ENCODE results near the gene SF3B2. TPM values are rescaled to one million over a fixed set of nuclear protein-coding genes. Genes with fewer than 3 reads are reported as not detected.

The SF3B2 gene
- total and polyA plus RNA-seq, 4 donors: 50.5 to 67.6 (median 57.2) TPM

GRCh38 chr11:66116576-66117361 is 64.6 kb downstream of the SF3B2 start:
- H3K27me3 ChIP-seq (ENCODE audit: control insufficient read depth in 4 of 4, insufficient read depth in 4 of 4, low read length in 3 of 4): no peaks in the 10 kb centered on the region
- no peak for DNase-seq (ENCODE audit: low spot score)
- no peak for TF ChIP-seq SP1 (IDR thresholded peaks at IDR 0.05)
- TF ChIP-seq TAF1 (conservative IDR thresholded peaks at IDR 0.05): no peak
- TF ChIP-seq YY1 (IDR thresholded peaks at IDR 0.05): no peak
- TF ChIP-seq, protein P1, sequence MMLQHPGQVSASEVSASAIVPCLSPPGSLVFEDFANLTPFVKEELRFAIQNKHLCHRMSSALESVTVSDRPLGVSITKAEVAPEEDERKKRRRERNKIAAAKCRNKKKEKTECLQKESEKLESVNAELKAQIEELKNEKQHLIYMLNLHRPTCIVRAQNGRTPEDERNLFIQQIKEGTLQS (IDR thresholded peaks at IDR 0.05): no peak
- TF ChIP-seq, protein P2, sequence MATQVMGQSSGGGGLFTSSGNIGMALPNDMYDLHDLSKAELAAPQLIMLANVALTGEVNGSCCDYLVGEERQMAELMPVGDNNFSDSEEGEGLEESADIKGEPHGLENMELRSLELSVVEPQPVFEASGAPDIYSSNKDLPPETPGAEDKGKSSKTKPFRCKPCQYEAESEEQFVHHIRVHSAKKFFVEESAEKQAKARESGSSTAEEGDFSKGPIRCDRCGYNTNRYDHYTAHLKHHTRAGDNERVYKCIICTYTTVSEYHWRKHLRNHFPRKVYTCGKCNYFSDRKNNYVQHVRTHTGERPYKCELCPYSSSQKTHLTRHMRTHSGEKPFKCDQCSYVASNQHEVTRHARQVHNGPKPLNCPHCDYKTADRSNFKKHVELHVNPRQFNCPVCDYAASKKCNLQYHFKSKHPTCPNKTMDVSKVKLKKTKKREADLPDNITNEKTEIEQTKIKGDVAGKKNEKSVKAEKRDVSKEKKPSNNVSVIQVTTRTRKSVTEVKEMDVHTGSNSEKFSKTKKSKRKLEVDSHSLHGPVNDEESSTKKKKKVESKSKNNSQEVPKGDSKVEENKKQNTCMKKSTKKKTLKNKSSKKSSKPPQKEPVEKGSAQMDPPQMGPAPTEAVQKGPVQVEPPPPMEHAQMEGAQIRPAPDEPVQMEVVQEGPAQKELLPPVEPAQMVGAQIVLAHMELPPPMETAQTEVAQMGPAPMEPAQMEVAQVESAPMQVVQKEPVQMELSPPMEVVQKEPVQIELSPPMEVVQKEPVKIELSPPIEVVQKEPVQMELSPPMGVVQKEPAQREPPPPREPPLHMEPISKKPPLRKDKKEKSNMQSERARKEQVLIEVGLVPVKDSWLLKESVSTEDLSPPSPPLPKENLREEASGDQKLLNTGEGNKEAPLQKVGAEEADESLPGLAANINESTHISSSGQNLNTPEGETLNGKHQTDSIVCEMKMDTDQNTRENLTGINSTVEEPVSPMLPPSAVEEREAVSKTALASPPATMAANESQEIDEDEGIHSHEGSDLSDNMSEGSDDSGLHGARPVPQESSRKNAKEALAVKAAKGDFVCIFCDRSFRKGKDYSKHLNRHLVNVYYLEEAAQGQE (IDR thresholded peaks at IDR 0.05): no peak
- TF ChIP-seq FOXA2 (IDR thresholded peaks at IDR 0.05): no peak
- no peak for TF ChIP-seq FOXA1 (IDR thresholded peaks at IDR 0.05)
- no peak for TF ChIP-seq RXRA (IDR thresholded peaks at IDR 0.05)
- TF ChIP-seq HNF4G (IDR thresholded peaks at IDR 0.05): no peak
- TF ChIP-seq, protein P3, sequence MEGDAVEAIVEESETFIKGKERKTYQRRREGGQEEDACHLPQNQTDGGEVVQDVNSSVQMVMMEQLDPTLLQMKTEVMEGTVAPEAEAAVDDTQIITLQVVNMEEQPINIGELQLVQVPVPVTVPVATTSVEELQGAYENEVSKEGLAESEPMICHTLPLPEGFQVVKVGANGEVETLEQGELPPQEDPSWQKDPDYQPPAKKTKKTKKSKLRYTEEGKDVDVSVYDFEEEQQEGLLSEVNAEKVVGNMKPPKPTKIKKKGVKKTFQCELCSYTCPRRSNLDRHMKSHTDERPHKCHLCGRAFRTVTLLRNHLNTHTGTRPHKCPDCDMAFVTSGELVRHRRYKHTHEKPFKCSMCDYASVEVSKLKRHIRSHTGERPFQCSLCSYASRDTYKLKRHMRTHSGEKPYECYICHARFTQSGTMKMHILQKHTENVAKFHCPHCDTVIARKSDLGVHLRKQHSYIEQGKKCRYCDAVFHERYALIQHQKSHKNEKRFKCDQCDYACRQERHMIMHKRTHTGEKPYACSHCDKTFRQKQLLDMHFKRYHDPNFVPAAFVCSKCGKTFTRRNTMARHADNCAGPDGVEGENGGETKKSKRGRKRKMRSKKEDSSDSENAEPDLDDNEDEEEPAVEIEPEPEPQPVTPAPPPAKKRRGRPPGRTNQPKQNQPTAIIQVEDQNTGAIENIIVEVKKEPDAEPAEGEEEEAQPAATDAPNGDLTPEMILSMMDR (IDR thresholded peaks at IDR 0.05; ENCODE audit: low read depth, low read length, missing input control): no peak
- TF ChIP-seq HNF4A (conservative IDR thresholded peaks at IDR 0.05): no peak
- no peak for TF ChIP-seq JUND (IDR thresholded peaks at IDR 0.05)
- no peak for TF ChIP-seq GABPA (IDR thresholded peaks at IDR 0.05 in 1 of 2, conservative IDR thresholded peaks at IDR 0.05 in 1 of 2)
- no peak for TF ChIP-seq EGR1 (IDR thresholded peaks at IDR 0.05; ENCODE audit: low read depth in 2 of 2)
- no peak for TF ChIP-seq RAD21 (IDR thresholded peaks at IDR 0.05)
- H3K9ac ChIP-seq (ENCODE audit: low read depth in 1 of 2, low read length in 2 of 2): no peak overlapping the region
- no peak overlapping the region for H3K27ac ChIP-seq (ENCODE audit: low read depth in 1 of 2, low read length in 2 of 2)
- no peaks in the 10 kb centered on the region for H3K9me3 ChIP-seq (ENCODE audit: control insufficient read depth in 4 of 4, low read length in 3 of 4)
- no peak overlapping the region for H3K4me3 ChIP-seq (ENCODE audit: low read depth in 1 of 3, low read length in 3 of 3)
- 74% methylated on average over 7 of the region's 7 CpGs for WGBS
- peaks cover 0 to 5% (median 2%) of the 10 kb centered on the region in 4 donors for H3K4me1 ChIP-seq (ENCODE audit: control insufficient read depth in 4 of 4, insufficient read depth in 4 of 4, low read length in 3 of 4)
- no peaks in the 10 kb centered on the region for H3K36me3 ChIP-seq (ENCODE audit: control insufficient read depth in 4 of 4, insufficient read depth in 3 of 4, low read depth in 1 of 4, low read length in 3 of 4)

DNA sequence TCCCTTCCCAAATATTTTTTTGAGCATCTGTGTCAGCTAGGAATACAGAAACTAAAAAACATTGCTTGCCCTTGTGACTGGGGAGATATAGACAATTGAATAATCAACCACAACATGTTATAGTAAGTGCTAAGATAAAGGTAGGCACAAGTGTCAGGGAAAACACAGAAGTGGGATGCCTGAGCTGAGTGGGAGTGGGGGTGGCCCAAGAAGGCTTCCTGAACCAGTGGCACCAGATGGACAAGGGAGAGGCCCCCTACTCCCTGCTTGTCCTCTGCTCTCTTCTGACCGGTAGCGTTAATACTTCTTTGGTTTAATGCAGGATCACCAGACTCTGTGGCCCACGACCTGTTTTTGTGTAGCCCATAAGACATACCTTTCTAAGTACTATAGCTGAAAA is 66.7 kb downstream of the SF3B2 start:
- no peak overlapping the region for H3K9ac ChIP-seq (ENCODE audit: low read depth in 1 of 2, low read length in 2 of 2)
- 86% methylated on average over 3 of the region's 3 CpGs for WGBS
- no peaks in the 10 kb centered on the region for H3K9me3 ChIP-seq (ENCODE audit: control insufficient read depth in 4 of 4, low read length in 3 of 4)
- peak overlapping the region in 1 of 2 donors; percentile 33 for H3K27ac ChIP-seq (ENCODE audit: low read depth in 1 of 2, low read length in 2 of 2)
- no peaks in the 10 kb centered on the region for H3K27me3 ChIP-seq (ENCODE audit: control insufficient read depth in 4 of 4, insufficient read depth in 4 of 4, low read length in 3 of 4)
- TF ChIP-seq, protein P4, sequence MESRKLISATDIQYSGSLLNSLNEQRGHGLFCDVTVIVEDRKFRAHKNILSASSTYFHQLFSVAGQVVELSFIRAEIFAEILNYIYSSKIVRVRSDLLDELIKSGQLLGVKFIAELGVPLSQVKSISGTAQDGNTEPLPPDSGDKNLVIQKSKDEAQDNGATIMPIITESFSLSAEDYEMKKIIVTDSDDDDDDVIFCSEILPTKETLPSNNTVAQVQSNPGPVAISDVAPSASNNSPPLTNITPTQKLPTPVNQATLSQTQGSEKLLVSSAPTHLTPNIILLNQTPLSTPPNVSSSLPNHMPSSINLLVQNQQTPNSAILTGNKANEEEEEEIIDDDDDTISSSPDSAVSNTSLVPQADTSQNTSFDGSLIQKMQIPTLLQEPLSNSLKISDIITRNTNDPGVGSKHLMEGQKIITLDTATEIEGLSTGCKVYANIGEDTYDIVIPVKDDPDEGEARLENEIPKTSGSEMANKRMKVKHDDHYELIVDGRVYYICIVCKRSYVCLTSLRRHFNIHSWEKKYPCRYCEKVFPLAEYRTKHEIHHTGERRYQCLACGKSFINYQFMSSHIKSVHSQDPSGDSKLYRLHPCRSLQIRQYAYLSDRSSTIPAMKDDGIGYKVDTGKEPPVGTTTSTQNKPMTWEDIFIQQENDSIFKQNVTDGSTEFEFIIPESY (IDR thresholded peaks at IDR 0.05): no peak
- no peak for TF ChIP-seq HNF4G (IDR thresholded peaks at IDR 0.05)
- TF ChIP-seq RAD21 (IDR thresholded peaks at IDR 0.05): no peak
- DNase-seq (ENCODE audit: low spot score): no peak
- no peak overlapping the region for H3K4me3 ChIP-seq (ENCODE audit: low read depth in 1 of 3, low read length in 3 of 3)
- H3K4me1 ChIP-seq (ENCODE audit: control insufficient read depth in 4 of 4, insufficient read depth in 4 of 4, low read length in 3 of 4): no peaks in the 10 kb centered on the region
- H3K36me3 ChIP-seq (ENCODE audit: control insufficient read depth in 4 of 4, insufficient read depth in 3 of 4, low read depth in 1 of 4, low read length in 3 of 4): no peaks in the 10 kb centered on the region

Other genes with a start within 250 kb of the SF3B2 start
- gene SNX32, start 218.4 kb upstream of the SF3B2 start, total RNA-seq: under 1 TPM; under 0.01 to 0.09 TPM
- under 1 TPM; 0.02 to 0.38 TPM for gene SNX32, start 218.4 kb upstream of the SF3B2 start, polyA plus RNA-seq
- gene CFL1, start 194.2 kb upstream of the SF3B2 start, total RNA-seq: 100 to 1,000 TPM; 184 to 186 TPM
- gene CFL1, start 194.2 kb upstream of the SF3B2 start, polyA plus RNA-seq: 100 to 1,000 TPM; 377 to 498 TPM
- 10 to 100 TPM; 20.2 to 24.7 TPM for gene MUS81, start 191.9 kb upstream of the SF3B2 start, total RNA-seq
- gene MUS81, start 191.9 kb upstream of the SF3B2 start, polyA plus RNA-seq: 10 to 100 TPM; 11.0 to 12.9 TPM
- 1 to 10 TPM; 5.0 to 5.2 TPM for gene EFEMP2, start 179.6 kb upstream of the SF3B2 start, total RNA-seq
- 10 to 100 TPM in 1 of 2 donors, 1 to 10 TPM in 1; 5.5 to 10.7 TPM for gene EFEMP2, start 179.6 kb upstream of the SF3B2 start, polyA plus RNA-seq
- gene CTSW, start 172.5 kb upstream of the SF3B2 start, total RNA-seq: 1 to 10 TPM; 1.3 to 2.9 TPM
- gene CTSW, start 172.5 kb upstream of the SF3B2 start, polyA plus RNA-seq: 1 to 10 TPM; 2.0 to 2.2 TPM
- 10 to 100 TPM; 23.7 to 45.4 TPM for gene FIBP, start 163.9 kb upstream of the SF3B2 start, total RNA-seq
- 10 to 100 TPM; 27.2 to 30.9 TPM for gene FIBP, start 163.9 kb upstream of the SF3B2 start, polyA plus RNA-seq
- 1 to 10 TPM; 6.8 to 7.0 TPM for gene CCDC85B, start 161.7 kb upstream of the SF3B2 start, total RNA-seq
- gene CCDC85B, start 161.7 kb upstream of the SF3B2 start, polyA plus RNA-seq: 10 to 100 TPM in 1 of 2 donors, 1 to 10 TPM in 1; 4.3 to 12.6 TPM
- under 1 TPM in 1 of 2 donors, not detected in 1; 0.17 TPM for gene FOSL1, start 152.0 kb upstream of the SF3B2 start, total RNA-seq
- gene FOSL1, start 152.0 kb upstream of the SF3B2 start, polyA plus RNA-seq: under 1 TPM in 1 of 2 donors, not detected in 1; 0.20 TPM
- gene C11orf68, start 133.3 kb upstream of the SF3B2 start, total RNA-seq: 1 to 10 TPM; 4.4 to 9.9 TPM
- gene C11orf68, start 133.3 kb upstream of the SF3B2 start, polyA plus RNA-seq: 10 to 100 TPM; 12.6 to 15.4 TPM
- 10 to 100 TPM; 18.1 to 47.2 TPM for gene DRAP1, start 132.9 kb upstream of the SF3B2 start, total RNA-seq
- gene DRAP1, start 132.9 kb upstream of the SF3B2 start, polyA plus RNA-seq: 10 to 100 TPM; 37.3 to 57.3 TPM
- not detected for gene TSGA10IP, start 106.9 kb upstream of the SF3B2 start, total RNA-seq
- gene TSGA10IP, start 106.9 kb upstream of the SF3B2 start, polyA plus RNA-seq: under 1 TPM in 1 of 2 donors, not detected in 1; 0.02 TPM
- gene SART1, start 90.6 kb upstream of the SF3B2 start, total RNA-seq: 10 to 100 TPM; 15.1 to 24.3 TPM
- gene SART1, start 90.6 kb upstream of the SF3B2 start, polyA plus RNA-seq: 10 to 100 TPM; 13.6 to 15.1 TPM
- gene EIF1AD, start 50.2 kb upstream of the SF3B2 start, total RNA-seq: 10 to 100 TPM; 15.9 to 18.2 TPM
- gene EIF1AD, start 50.2 kb upstream of the SF3B2 start, polyA plus RNA-seq: 10 to 100 TPM in 1 of 2 donors, 1 to 10 TPM in 1; 6.3 to 12.6 TPM
- gene BANF1, start 49.9 kb upstream of the SF3B2 start, total RNA-seq: 10 to 100 TPM; 10.7 to 11.1 TPM
- gene BANF1, start 49.9 kb upstream of the SF3B2 start, polyA plus RNA-seq: 10 to 100 TPM; 83.0 to 100.0 TPM
- gene CST6, start 40.4 kb upstream of the SF3B2 start, total RNA-seq: not detected
- gene CST6, start 40.4 kb upstream of the SF3B2 start, polyA plus RNA-seq: not detected
- under 1 TPM in 1 of 2 donors, not detected in 1; 0.17 TPM for gene CATSPER1, start 25.9 kb upstream of the SF3B2 start, total RNA-seq
- gene CATSPER1, start 25.9 kb upstream of the SF3B2 start, polyA plus RNA-seq: not detected
- gene GAL3ST3, start 3.2 kb upstream of the SF3B2 start, total RNA-seq: not detected
- not detected for gene GAL3ST3, start 3.2 kb upstream of the SF3B2 start, polyA plus RNA-seq
- 1 to 10 TPM; 7.1 to 9.1 TPM for gene PACS1, start 17.9 kb downstream of the SF3B2 start, total RNA-seq
- gene PACS1, start 17.9 kb downstream of the SF3B2 start, polyA plus RNA-seq: 1 to 10 TPM; 2.7 to 7.6 TPM
- 1 to 10 TPM; 2.3 to 5.1 TPM for gene KLC2, start 205.3 kb downstream of the SF3B2 start, total RNA-seq
- gene KLC2, start 205.3 kb downstream of the SF3B2 start, polyA plus RNA-seq: 1 to 10 TPM; 1.8 to 4.5 TPM
- gene RAB1B, start 216.3 kb downstream of the SF3B2 start, total RNA-seq: 10 to 100 TPM; 40.4 to 43.8 TPM
- 10 to 100 TPM; 58.7 to 83.0 TPM for gene RAB1B, start 216.3 kb downstream of the SF3B2 start, polyA plus RNA-seq
- not detected for gene CNIH2, start 225.8 kb downstream of the SF3B2 start, total RNA-seq
- under 1 TPM in 1 of 2 donors, not detected in 1; 0.07 TPM for gene CNIH2, start 225.8 kb downstream of the SF3B2 start, polyA plus RNA-seq
- gene YIF1A, start 236.8 kb downstream of the SF3B2 start, total RNA-seq: 100 to 1,000 TPM in 1 of 2 donors, 10 to 100 TPM in 1; 93.0 to 115 TPM
- gene YIF1A, start 236.8 kb downstream of the SF3B2 start, polyA plus RNA-seq: 100 to 1,000 TPM; 118 to 136 TPM
- gene TMEM151A, start 239.5 kb downstream of the SF3B2 start, total RNA-seq: under 1 TPM in 1 of 2 donors, not detected in 1; 0.05 TPM
- gene TMEM151A, start 239.5 kb downstream of the SF3B2 start, polyA plus RNA-seq: under 1 TPM in 1 of 2 donors, not detected in 1; 0.13 TPM

Data from liver (tissue), 9 donors.